Loucy (cell line): ENCODE results near the gene EFNA5.

Experiments
- H2AFZ ChIP-seq: fragments of 200-600 bp; sonication (generic); 2 replicates; pipeline ENCODE4 v1.6.0; 2016; ENCODE audit warnings: antibody characterized with exemption, mild to moderate bottlenecking, low read length, moderate library complexity
- H3F3A ChIP-seq: fragments of 200-600 bp; 2 replicates; pipeline ENCODE4 v1.6.0; 2016; ENCODE audit warnings: antibody characterized with exemption, low read depth, mild to moderate bottlenecking
- H3K27me3 ChIP-seq: fragments of 200-600 bp; sonication (generic); 2 replicates; pipeline ENCODE4 v1.6.1; 2014; ENCODE audit warnings: low read length, mild to moderate bottlenecking; ENCODE audit not compliant: insufficient read depth, poor library complexity, severe bottlenecking
- H3K36me3 ChIP-seq: fragments of 200-600 bp; sonication (generic); 2 replicates; pipeline ENCODE4 v1.6.1; 2016; ENCODE audit warnings: low read length; ENCODE audit not compliant: insufficient read depth
- H3K4me1 ChIP-seq: fragments of 200-600 bp; sonication (generic); 2 replicates; pipeline ENCODE4 v1.5.1; 2014; ENCODE audit warnings: low read length, mild to moderate bottlenecking; ENCODE audit not compliant: insufficient read depth, poor library complexity, severe bottlenecking
- H3K4me2 ChIP-seq: fragments of 200-600 bp; sonication (generic); 2 replicates; pipeline ENCODE4 v1.6.0; 2014; ENCODE audit warnings: antibody characterized with exemption, low read length, low read depth, mild to moderate bottlenecking; ENCODE audit not compliant: poor library complexity, severe bottlenecking
- H3K4me3 ChIP-seq: fragments of 200-600 bp; sonication (generic); 2 replicates; pipeline ENCODE4 v1.5.1; 2014; ENCODE audit warnings: low read length, mild to moderate bottlenecking, mixed read lengths; ENCODE audit not compliant: poor library complexity, severe bottlenecking
- H3K79me2 ChIP-seq: fragments of 200-600 bp; sonication (generic); 2 replicates; pipeline ENCODE4 v1.6.1; 2014; ENCODE audit warnings: low read length; ENCODE audit not compliant: insufficient read depth
- H3K9ac ChIP-seq: fragments of 200-600 bp; sonication (generic); 2 replicates; pipeline ENCODE4 v1.6.0; 2014; ENCODE audit warnings: mild to moderate bottlenecking, low read depth, low read length, moderate library complexity; ENCODE audit not compliant: poor library complexity, severe bottlenecking
- H3K9me2 ChIP-seq: fragments of 200-600 bp; sonication (generic); replicated peaks from 2 replicates; pipeline ENCODE4 v1.6.1; 2016; ENCODE audit warnings: low read depth, low read length, mixed read lengths
- H3K9me3 ChIP-seq: fragments of 200-600 bp; sonication (generic); 2 replicates; pipeline ENCODE4 v1.6.1; 2014; ENCODE audit warnings: mild to moderate bottlenecking, antibody characterized with exemption, low read length, low read depth; ENCODE audit not compliant: insufficient read depth
- H4K20me1 ChIP-seq: fragments of 200-600 bp; sonication (generic); 2 replicates; pipeline ENCODE4 v1.6.0; 2014; ENCODE audit warnings: antibody characterized with exemption, low read length, mild to moderate bottlenecking; ENCODE audit not compliant: insufficient read depth, poor library complexity, severe bottlenecking
- EZH2phosphoT487 ChIP-seq: fragments of 200-600 bp; IDR thresholded peaks from 2 replicates; pipeline ENCODE4 v1.6.1; 2018; ENCODE audit warnings: antibody characterized with exemption, mild to moderate bottlenecking, moderate library complexity, borderline replicate concordance
- TF ChIP-seq, protein P1 (sequence below): fragments of 200-600 bp; sonication (generic); conservative IDR thresholded peaks from 2 replicates; pipeline ENCODE4 v1.5.1; 2014; ENCODE audit warnings: mild to moderate bottlenecking, antibody characterized with exemption, low read length

The EFNA5 gene

DNA sequence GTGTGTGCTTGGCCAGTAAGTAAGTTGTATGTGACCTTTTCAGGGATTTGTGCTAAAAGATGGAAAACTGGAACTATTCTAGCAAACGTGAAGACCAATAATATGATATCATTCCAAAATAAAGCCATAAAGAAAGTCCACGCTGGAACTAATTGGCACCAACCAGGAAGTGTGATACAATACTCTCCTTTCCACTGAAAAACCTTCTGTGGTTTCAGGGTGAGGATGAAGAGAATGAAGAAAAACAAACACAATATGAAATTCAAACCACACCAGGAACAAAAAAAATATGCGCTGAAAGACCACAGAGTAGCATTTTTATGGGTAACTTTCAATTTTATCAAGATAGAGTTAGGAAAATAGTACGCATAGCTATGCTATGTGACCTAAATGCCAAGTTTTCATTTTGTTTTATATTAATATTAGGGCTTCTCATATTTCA, 105.8 kb downstream of the EFNA5 start:
- Histone ChIP-seq H3K9me3 (no peaks in the 10 kb centered on the region), H3K4me3 (no peak overlapping the region), H3K9me2 (no peaks in the 10 kb centered on the region), H3K4me2 (no peak overlapping the region), H2AFZ (no peak overlapping the region), H3K4me1 (no peaks in the 10 kb centered on the region), H3K79me2 (no peaks in the 10 kb centered on the region), H3K36me3 (no peaks in the 10 kb centered on the region), H3K9ac (no peak overlapping the region), H4K20me1 (no peaks in the 10 kb centered on the region), H3K27me3 (no peaks in the 10 kb centered on the region), H3F3A (no peaks in the 10 kb centered on the region)
- TF ChIP-seq, protein P1, sequence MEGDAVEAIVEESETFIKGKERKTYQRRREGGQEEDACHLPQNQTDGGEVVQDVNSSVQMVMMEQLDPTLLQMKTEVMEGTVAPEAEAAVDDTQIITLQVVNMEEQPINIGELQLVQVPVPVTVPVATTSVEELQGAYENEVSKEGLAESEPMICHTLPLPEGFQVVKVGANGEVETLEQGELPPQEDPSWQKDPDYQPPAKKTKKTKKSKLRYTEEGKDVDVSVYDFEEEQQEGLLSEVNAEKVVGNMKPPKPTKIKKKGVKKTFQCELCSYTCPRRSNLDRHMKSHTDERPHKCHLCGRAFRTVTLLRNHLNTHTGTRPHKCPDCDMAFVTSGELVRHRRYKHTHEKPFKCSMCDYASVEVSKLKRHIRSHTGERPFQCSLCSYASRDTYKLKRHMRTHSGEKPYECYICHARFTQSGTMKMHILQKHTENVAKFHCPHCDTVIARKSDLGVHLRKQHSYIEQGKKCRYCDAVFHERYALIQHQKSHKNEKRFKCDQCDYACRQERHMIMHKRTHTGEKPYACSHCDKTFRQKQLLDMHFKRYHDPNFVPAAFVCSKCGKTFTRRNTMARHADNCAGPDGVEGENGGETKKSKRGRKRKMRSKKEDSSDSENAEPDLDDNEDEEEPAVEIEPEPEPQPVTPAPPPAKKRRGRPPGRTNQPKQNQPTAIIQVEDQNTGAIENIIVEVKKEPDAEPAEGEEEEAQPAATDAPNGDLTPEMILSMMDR: no peak
- TF ChIP-seq EZH2phosphoT487: no peak

DNA sequence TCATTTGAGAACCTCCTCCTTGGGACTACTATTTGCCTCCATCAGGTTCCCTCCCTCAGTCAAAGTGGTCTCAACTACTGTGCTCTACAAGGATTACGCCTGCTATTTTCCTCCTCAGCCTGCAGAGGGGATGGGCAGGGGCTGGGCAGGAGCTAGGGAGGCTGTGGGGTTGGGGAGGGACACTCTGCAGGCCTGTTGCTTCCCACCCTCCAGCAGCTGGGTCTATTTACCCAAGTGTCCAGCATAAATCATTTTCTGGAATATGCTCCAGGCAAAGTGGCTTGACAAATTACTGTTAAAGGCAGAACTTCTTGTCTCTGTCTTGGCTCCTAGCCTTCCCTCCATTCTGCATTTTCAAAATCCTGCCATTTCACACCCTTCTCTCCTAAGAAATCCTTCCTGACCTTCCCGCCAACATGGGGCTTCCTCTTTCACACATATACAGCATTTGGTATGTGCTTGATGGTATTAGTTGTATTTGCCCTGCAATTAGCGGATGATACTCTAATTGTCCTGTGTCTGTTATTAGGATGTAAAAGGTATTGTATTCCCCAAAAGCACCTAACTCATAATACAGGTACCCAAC, 106.7 kb downstream of the EFNA5 start:
- no peak overlapping the region for H3K9ac ChIP-seq
- no peaks in the 10 kb centered on the region for H3F3A ChIP-seq
- H3K9me2 ChIP-seq: no peaks in the 10 kb centered on the region
- no peaks in the 10 kb centered on the region for H3K4me1 ChIP-seq
- no peaks in the 10 kb centered on the region for H3K9me3 ChIP-seq
- no peak overlapping the region for H3K4me3 ChIP-seq
- no peaks in the 10 kb centered on the region for H3K27me3 ChIP-seq
- no peaks in the 10 kb centered on the region for H4K20me1 ChIP-seq
- H3K79me2 ChIP-seq: no peaks in the 10 kb centered on the region
- H3K36me3 ChIP-seq: no peaks in the 10 kb centered on the region
- no peak overlapping the region for H2AFZ ChIP-seq
- no peak overlapping the region for H3K4me2 ChIP-seq
- TF ChIP-seq EZH2phosphoT487: no peak
- TF ChIP-seq, protein P1: no peak

DNA sequence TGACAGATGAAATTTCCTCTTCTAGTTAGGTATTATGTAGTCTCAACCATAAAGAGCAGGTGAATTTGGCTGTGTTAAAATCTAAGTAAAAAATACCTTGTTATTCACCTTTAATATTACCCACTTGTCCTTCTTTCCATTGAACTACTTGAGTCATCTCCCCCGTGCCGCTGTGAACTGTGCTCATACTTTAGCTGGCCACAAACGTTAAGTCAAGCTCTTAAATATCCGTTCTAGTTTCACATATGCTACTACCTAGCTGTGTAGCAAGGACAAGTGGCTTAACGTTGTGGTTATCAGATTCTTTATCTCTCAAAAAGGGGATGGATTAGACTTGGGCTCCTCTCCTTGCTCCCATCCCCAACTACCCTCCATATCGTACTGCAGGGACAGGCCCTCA, 110.4 kb downstream of the EFNA5 start:
- no peaks in the 10 kb centered on the region for H3K79me2 ChIP-seq
- no peaks in the 10 kb centered on the region for H3K9me3 ChIP-seq
- no peaks in the 10 kb centered on the region for H3F3A ChIP-seq
- H3K27me3 ChIP-seq: no peaks in the 10 kb centered on the region
- TF ChIP-seq, protein P1: no peak
- no peak for TF ChIP-seq EZH2phosphoT487
- H3K4me2 ChIP-seq: no peak overlapping the region
- H3K9ac ChIP-seq: no peak overlapping the region
- no peak overlapping the region for H2AFZ ChIP-seq
- H3K36me3 ChIP-seq: no peaks in the 10 kb centered on the region
- no peaks in the 10 kb centered on the region for H3K4me1 ChIP-seq
- no peaks in the 10 kb centered on the region for H3K9me2 ChIP-seq
- no peaks in the 10 kb centered on the region for H4K20me1 ChIP-seq
- no peak overlapping the region for H3K4me3 ChIP-seq
